A673 (cell line): Measurements from ENCODE around the gene CLEC5A. TPM values are rescaled to one million over a fixed set of nuclear protein-coding genes. Genes with fewer than 3 reads are reported as not detected.

ENCODE experiments used
- BruUV-seq: library from RNA; stranded (reverse); fragments of 400-500 nt; replicated peaks from 2 replicates; lab custom pipeline; 2021; lab: Mats Ljungman, UMichigan
- CTCF ChIA-PET: fragments of 300-600 bp; sonication (Branson Sonifier 250); formaldehyde crosslinking; loops from one replicate; lab custom pipeline; 2022; ENCODE audit warnings: antibody characterized with exemption; lab: Charles Lee
- POLR2A ChIA-PET: fragments of 300-600 bp; sonication (Branson Sonifier 250); formaldehyde crosslinking; loops from one replicate; lab custom pipeline; 2022; ENCODE audit warnings: antibody characterized with exemption; ENCODE audit not compliant: low non-redundant PET; lab: Charles Lee
- DNase-seq: peaks from one replicate; pipeline ENCODE4 v3.0.0-alpha.2; 2015; ENCODE audit warnings: low spot score
- H3K27ac ChIP-seq: fragments of 200-600 bp; sonication (generic); 2 replicates; pipeline ENCODE4 v1.5.1; 2016; ENCODE audit warnings: mixed run types, low read depth, mild to moderate bottlenecking, mixed read lengths, antibody characterized with exemption, low read length; ENCODE audit not compliant: poor library complexity, severe bottlenecking
- H3K27me3 ChIP-seq: fragments of 200-600 bp; sonication (generic); replicated peaks from 2 replicates; pipeline ENCODE4 v1.6.1; 2017; ENCODE audit warnings: mixed run types, low read depth, mild to moderate bottlenecking, mixed read lengths, antibody characterized with exemption, low read length; ENCODE audit not compliant: insufficient read depth, poor library complexity
- H3K36me3 ChIP-seq: fragments of 200-600 bp; sonication (generic); 2 replicates; pipeline ENCODE4 v1.6.1; 2016; ENCODE audit warnings: mixed run types, mild to moderate bottlenecking, mixed read lengths, antibody characterized with exemption, low read length; ENCODE audit not compliant: insufficient read depth, poor library complexity, severe bottlenecking
- H3K4me1 ChIP-seq: fragments of 200-600 bp; sonication (generic); 2 replicates; pipeline ENCODE4 v1.6.1; 2017; ENCODE audit warnings: mixed run types, mild to moderate bottlenecking, mixed read lengths, antibody characterized with exemption, low read length; ENCODE audit not compliant: insufficient read depth, poor library complexity, severe bottlenecking
- H3K4me3 ChIP-seq: fragments of 200-600 bp; sonication (generic); 2 replicates; pipeline ENCODE4 v1.5.1; 2016; ENCODE audit warnings: low read depth, mixed run types, mild to moderate bottlenecking, mixed read lengths, low read length; ENCODE audit not compliant: poor library complexity, severe bottlenecking
- H3K9me3 ChIP-seq: fragments of 200-600 bp; sonication (generic); 2 replicates; pipeline ENCODE4 v1.6.1; 2016; ENCODE audit warnings: mixed run types, low read depth, mild to moderate bottlenecking, mixed read lengths, antibody characterized with exemption, low read length; ENCODE audit not compliant: poor library complexity, severe bottlenecking
- CTCF ChIP-seq: fragments of 300-800, 200-600 bp; sonication (generic); conservative IDR thresholded peaks from 2 replicates; pipeline ENCODE4 v1.5.1; 2017; ENCODE audit warnings: low read depth, mild to moderate bottlenecking, antibody characterized with exemption, low read length, moderate library complexity, mixed read lengths
- EZH2 ChIP-seq: fragments of 200-600 bp; sonication (generic); IDR thresholded peaks from 2 replicates; pipeline ENCODE4 v1.6.1; 2017; ENCODE audit warnings: borderline replicate concordance, low read depth, mild to moderate bottlenecking, mixed read lengths, antibody characterized with exemption, low read length; ENCODE audit not compliant: poor library complexity, severe bottlenecking
- intact Hi-C: fragments of 100-400 bp; cut with micrococcal nuclease; formaldehyde crosslinking; loops from one replicate; pipeline ENCODE4 v1.10.0; 2022; ENCODE audit not compliant: unreplicated experiment
- total RNA-seq: library from RNA; stranded (reverse); gene quantifications from 2 replicates; pipeline ENCODE4 v1.2.3, GENCODE V29; 2021

Gene CLEC5A
- total RNA-seq, 1 experiment from 2014 or later, result not detected

GRCh38 chr7:141949021-141949420 is 2.2 kb upstream of the CLEC5A start:
- no peak overlapping the region for H3K27ac ChIP-seq
- CTCF ChIA-PET, result no interaction called here
- H3K4me1 ChIP-seq, result no peaks in the 10 kb centered on the region
- no peak for TF ChIP-seq CTCF
- no peak for TF ChIP-seq EZH2
- H3K9me3 ChIP-seq, result no peaks in the 10 kb centered on the region
- no peak overlapping the region for H3K4me3 ChIP-seq
- no peaks in the 10 kb centered on the region for H3K27me3 ChIP-seq
- no peaks in the 10 kb centered on the region for H3K36me3 ChIP-seq
- POLR2A ChIA-PET, result no interaction called here
- BruUV-seq, result no TSS peak
- intact Hi-C loops, result no loop called here
- DNase-seq, result no peak

- BruUV-seq, result no TSS peak
- TF ChIP-seq CTCF (no peak), EZH2 (no peak)
- no peak for DNase-seq
- intact Hi-C loops, result no loop called here
- Histone ChIP-seq H3K36me3 (no peaks in the 10 kb centered on the region), H3K9me3 (peaks cover 9% of the 10 kb centered on the region), H3K27me3 (no peaks in the 10 kb centered on the region), H3K4me3 (no peak overlapping the region), H3K4me1 (no peaks in the 10 kb centered on the region), H3K27ac (no peak overlapping the region)
- POLR2A ChIA-PET, result no interaction called here
- CTCF ChIA-PET, result no interaction called here
Measured at GRCh38 chr7:141945356-141945755, 1.4 kb downstream of the CLEC5A start.

- Histone ChIP-seq H3K4me3 (no peak overlapping the region), H3K27me3 (no peaks in the 10 kb centered on the region), H3K4me1 (no peaks in the 10 kb centered on the region), H3K27ac (no peak overlapping the region), H3K9me3 (peaks cover 9% of the 10 kb centered on the region), H3K36me3 (no peaks in the 10 kb centered on the region)
- TF ChIP-seq CTCF (no peak), EZH2 (no peak)
- intact Hi-C loops, result no loop called here
- ChIA-PET CTCF (no interaction called here), POLR2A (no interaction called here)
- DNase-seq, result no peak
- no TSS peak for BruUV-seq
Measured at GRCh38 chr7:141944811-141945210, 2.0 kb downstream of the CLEC5A start.
